HG03280 (cell line): Measurements from ENCODE around the gene FRMD4A.

Source experiments
- ATAC-seq: cut with Tn5 transposase; IDR thresholded peaks from one replicate; pipeline ENCODE4 v1.9.1; 2021; ENCODE audit warnings: mild to moderate bottlenecking, moderate library complexity; ENCODE audit not compliant: unreplicated experiment

FRMD4A gene

DNA sequence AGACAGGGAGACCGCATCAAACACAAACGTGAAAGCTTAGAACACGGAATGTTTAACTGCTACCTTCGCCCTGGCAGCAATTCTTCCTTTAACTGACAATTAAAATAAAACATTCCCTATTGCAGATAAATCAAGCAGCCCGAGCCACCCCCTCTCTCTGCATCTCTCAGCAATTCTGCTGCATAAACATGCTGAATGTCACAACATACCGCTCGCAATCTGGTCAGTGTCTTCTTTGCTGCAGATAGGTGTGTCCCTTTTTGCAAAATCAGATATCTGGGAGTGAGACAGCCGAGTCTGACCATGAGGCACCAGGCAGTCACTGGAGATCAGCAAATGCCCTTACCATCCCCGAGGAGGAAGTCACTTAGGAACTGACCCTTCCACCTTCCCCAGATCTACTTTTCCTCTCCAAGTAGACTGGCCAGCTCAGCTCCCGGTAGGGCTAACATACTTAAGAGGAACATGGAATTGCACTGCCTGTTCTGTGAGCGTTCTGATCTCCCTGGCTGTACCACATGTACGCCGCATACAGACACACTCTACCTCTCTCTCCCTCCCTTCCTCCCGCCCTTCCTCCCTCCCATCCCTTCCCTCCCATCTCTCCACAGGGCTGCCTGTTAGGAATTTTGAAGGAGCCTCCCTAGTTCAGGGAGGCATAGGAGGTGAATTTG lies at the start of gene FRMD4A:
Gene FRMD4A (minus strand): TSS at position 537 of the 674 bp plus-strand sequence.
- no peak for ATAC-seq

DNA sequence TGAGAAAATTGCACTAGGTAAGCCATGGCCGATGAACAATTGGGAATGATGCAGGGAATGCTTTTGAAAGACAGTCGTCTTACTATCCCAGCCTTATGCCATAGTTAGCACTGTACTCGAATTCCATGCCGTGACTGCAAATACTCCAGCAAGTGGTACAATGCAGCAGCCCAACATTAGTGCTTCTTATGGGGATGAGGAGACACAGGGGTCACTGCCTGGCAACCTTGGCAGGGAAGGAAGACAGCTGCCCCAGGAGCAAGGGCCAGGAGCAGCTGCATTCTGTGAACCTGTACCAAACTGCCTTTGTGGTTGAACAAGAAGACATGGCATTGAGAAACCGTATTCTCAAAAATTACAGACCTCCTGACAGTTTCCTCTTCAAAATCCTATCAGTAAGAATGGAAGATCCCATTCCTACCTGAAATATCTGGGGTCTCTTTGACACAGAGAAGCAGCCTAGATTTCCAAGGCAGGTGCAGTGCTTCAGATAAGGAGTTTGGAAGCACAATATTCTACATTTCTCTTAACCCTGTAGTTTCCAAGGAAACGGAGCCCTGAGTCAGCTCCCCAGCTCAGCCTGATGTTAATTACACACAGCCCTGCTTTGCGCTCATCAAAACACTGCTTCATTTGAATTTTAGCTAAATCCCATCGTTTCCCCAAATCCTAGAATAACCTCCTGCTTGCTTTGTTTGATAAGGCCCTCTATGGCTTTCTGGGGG lies 49.0 kb upstream of the FRMD4A start:
- ATAC-seq = no peak

DNA sequence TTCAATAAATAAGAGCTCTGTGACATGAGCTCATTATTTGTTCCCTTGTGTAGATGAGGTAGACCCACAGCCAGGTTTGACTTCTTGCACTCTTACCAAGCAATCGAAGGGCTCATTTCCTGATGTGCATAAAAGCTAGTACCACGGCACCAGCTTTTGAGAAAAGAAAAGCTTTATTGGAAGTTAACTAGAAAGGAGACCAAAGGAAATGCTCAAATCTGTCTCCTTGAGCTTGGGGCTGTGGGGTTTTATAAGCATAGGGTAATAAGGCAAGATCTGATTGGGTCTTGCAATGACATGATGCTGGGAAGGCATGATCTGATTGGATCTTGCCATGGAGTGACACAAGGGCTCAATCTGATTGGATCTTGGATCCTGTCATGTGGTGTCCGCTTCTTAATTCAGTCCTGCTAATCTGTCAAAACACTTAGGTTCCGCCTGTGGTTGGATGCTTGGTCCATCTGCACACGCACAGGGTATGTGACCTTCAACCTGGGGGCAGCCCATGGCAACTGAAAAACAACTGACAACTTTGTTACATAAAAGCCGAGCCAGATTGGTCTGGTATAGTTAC lies 47.8 kb upstream of the FRMD4A start:
- ATAC-seq = no peak

DNA sequence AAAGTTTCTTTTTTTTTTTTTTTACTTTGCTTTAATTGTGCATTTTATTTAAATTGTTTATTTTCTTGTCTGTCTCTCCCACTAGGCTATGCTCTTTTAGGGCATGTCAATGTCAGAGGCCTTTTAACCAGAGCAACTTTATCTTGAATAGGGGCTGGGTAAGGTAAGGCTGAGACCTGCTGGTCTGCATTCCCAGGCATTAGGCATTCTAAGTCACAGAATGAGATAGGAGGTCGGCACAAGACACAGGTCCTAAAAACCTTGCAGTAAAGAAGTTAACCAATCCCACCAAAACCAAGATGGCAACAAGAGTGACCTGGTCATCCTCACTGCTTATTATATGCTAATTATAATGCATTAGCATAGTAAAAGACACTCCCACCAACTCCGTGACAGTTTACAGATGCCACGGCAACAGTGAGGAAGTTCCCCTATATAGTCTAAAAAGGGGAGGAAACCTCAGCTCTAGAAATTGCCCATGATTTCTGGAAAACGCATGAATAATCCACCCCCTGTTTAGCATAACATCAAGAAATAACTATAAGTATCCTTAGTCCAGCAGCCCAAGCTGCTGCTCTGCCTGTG lies 47.0 kb upstream of the FRMD4A start:
- ATAC-seq = no peak

DNA sequence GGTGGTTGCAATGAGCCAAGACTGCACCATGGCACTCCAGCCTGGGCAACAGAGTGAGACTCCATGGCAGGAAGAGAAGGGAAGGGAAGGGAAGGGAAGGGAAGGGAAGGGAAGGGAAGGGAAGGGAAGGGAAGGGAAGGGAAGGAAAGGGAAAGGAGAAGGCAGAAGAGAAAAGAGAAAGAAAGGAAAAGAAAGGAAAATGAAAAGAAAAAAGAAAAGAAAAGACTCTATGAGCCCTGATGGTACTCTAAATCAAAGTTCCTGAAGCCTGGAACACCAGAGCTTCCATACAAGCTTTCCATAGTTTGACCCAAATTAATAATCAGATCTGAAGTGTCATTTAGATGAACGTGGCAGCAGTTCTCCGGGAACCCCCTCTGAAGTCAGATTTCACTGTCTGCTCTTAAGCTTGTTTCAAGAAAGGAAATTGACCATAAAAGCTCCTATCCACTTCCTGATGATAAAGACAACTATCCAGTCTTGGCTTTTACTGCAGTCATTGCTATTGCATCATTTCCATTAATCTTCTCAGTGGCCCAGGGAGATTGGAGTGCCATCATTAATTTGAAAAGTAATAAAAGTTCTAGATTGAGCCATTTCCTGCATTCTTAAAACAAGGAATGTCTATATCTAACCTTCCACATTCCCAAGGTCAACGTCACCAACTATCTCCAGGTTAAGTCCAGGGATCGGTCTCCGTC lies 44.2 kb upstream of the FRMD4A start:
- ATAC-seq = no peak

DNA sequence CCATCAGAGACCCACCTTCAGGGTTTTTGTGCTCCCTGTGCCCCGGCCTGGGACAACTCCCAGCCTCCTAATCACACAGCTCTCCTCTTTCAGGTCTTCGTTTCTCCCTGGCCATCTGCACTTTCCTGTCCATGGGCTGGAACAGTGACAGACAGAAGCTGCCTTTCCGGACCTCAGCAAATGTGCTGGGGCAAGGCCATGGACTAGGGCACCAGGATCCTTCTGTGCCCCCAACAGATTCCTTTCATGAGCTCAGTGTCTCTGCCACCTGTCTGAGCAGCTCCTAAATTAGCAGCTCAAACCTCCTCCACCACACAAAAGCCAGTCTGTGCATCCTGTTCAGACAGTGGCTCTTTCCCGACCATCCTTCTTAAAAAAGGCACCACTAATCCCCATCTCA lies 41.9 kb upstream of the FRMD4A start:
- no peak for ATAC-seq

DNA sequence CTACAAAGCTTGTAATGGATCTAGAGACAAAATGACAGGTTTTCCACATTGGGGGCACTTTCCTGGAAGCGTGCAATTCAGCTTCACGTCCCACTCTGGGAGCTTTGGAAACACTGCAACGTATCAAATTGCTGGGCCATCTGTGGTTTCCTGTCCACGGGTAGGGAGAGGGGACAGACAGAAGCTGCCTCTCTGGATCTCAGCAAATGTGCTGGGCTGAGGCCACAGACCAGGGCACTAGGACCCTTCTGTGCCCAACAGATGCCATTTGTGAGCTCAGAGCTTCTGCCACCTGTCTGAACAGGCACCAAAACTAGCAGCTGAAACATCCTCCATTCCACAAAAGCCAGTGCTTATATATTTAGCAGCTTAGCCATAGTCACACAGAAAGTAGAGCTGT lies 40.9 kb upstream of the FRMD4A start:
- no peak for ATAC-seq

DNA sequence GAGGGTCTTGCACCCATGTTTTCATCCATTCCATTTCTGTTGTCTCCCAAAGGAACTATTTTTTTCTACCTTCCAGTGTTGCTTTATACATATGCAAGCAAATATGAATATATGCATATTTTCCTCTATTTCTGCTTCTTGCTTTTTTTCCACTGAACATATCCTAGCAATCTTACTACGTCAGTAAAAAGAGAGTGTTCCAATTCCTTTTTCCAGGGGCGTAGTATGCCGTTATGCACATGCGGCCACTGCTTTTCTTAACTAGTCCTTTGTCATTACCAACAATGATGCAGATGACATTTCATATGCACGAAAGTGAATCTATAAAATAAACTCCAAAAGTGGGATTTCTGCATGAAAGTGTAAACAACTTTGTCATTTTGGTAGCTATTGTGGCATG lies 40.2 kb upstream of the FRMD4A start:
- no peak for ATAC-seq

DNA sequence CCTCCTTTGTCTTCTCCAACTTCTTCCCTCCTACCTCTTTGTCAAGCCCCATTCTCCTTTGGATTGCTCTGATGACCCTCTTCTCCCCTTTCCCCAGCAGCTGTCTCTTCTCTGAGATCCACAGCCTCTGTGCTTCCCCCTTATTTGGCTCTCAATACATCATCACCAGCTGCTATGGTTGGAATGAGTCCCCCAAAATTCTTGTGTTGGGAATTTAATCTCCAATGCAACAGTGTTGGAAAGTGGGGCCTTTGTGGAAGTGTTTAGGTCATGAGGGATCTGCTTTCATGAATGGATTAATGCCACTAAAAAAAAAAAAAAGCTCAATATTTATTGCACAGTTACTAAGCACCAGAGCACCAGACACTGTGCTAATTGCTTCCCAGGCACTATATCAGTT lies 39.2 kb upstream of the FRMD4A start:
- ATAC-seq = no peak

DNA sequence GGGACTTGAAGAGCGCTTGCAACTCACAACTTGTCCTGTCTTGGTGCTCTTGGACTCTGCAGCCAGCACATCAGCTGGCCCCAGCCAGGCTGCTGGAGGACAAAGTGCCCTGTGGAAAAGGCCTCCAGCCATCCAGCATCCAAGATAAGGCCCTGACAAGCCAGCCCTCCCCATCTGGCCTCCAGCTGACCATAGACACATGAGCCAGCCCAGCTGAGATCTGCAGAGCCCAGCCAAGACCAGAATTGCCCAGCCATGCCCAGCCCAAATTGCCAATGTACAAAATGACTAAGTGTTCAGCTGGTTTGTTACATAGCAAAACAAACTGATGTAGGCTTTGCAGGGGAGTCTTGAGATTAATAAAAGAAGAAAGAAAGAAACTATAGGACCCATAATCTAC lies 36.0 kb upstream of the FRMD4A start:
- ATAC-seq = no peak

DNA sequence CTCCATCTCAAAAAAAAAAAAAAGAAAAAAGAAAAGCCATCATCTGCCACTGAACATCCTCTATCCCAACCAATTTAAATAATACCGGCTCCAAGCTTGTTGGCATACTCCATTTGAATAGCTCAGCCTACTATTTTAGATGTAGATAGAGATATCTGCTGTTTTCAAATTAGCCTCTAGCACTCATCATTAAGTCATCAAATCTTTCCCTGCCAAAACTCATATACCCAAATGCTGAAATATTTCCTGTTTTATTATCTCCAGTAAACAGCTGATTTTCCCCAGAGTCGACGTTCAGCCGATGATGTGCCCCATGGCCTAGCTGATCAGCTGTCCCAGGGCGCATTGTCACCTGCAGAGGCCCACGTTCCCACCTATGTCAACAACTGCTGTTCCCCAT lies 34.5 kb upstream of the FRMD4A start:
- ATAC-seq = no peak

DNA sequence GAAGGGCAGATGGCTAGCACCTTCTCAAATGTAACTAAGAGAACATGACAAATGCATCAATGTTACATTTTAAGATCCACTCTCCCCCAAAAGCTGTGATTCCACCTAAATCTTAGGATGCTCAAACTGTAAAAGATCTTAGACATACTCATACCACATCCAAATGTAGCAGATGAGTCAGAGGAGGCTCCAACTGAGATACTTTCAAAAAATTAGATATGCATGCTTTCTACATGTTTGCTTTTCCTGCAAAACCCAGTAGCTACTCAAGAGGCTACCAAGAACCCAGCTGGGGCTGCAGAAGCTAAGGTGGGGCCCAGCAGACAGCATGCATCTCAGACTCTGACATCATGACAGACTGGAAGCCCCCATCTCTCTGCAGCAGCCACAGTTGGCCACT lies 31.4 kb upstream of the FRMD4A start:
- no peak for ATAC-seq

DNA sequence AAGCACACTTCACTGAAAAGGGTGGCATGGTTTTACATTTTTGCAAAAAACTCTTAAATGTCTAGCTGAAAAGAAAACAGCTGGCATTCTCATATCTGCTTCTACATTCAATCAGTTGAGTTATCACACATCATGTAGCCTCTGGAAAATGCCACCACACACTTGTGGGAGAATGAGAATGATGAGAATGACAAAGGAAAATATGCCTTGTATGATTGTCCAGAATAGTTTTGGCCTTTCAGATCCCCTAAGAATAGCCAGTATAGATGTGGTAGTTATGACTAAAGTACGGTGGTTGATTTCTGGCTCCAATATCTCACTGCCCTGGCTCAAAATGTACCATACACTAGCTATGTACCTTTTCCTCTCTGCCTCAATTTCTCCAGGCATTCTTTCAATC lies 30.2 kb upstream of the FRMD4A start:
- ATAC-seq = no peak

DNA sequence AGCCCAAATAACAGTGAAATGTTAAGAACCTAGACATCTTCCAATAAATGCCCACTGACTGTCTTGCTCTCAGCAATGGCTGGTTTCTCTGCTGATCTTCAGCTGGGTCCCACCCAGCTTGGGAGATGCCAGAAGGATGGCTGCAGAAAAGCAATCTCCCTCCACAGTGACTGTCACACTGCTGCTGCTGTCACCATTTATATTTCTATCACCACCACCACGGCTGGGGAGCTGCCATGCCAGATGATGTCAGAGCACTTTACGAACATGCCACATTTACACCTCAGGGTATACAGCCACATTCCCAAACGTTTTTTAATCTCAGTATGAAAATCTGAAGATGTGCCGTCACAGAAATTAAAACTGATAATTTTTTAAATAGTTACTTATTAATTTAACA lies 29.8 kb upstream of the FRMD4A start:
- ATAC-seq = no peak

DNA sequence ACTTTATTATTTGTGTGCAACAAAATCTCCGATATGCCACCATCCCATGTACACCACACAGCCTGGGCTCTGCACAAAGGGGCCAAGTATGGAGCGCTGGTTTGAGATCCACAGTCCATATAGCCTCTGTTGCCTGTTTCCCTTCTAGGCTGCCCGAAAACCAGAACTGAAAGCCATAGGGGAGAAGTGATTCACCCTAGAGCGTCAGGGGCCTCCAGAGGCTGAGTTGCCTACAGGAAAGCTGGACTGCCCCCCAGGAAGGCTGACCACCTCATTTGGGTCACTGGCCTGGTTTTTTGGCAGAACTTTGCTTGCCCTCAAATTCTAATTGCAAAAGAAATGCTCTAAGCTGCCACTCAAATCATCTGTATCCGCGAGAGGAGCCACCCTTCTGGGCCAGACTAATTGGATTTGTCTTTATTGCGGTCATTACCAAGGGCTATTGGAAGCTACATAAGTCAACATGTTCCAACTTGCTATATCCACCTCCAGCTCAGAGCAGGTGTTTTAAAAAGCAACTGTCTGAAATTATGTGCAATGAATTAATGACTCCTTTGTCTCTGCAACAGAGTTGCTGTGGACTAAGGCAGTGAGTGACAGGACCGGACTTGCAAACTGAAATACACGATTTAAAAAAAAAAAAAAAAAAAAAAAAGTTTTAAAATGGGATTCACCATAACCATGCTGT lies 28.3 kb upstream of the FRMD4A start:
- ATAC-seq = no peak

DNA sequence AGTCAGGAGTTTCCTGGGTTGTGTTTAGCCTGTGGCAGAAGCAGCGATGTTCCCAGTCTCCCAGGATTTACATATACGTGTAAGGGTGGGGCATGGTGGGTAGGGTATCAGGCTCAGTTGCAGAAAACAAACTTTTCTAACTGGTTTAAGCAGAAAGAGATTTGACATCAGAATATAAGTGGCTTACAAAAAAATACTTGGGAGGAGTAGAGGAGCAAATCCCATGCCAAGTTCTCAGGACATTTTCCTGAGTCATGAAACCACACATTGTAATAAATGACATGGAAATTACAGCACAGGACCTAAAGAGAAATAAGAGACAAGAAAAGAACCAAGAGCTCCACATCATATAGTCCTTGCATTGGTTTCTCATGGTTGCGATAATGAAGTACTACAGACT lies 26.2 kb upstream of the FRMD4A start:
- no peak for ATAC-seq

DNA sequence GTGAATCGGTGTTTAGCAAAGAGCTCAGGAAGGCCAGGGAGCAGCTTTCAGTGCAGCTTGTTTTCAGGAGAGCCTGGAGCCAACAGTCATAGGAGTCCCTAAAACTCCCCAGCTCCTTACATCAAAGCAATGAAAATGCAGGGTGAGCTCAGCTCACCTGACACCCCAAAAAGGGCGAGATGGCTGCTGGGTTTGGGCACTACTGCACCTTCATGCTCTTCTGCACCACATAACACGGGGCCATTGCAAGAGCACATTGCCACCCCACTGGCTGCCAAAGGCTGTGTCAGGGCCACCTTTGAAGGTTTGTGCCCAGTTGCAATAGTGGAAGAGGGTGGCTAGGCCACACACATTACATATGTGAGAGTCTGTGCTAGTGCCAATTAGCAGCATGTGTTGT lies 25.0 kb upstream of the FRMD4A start:
- no peak for ATAC-seq

DNA sequence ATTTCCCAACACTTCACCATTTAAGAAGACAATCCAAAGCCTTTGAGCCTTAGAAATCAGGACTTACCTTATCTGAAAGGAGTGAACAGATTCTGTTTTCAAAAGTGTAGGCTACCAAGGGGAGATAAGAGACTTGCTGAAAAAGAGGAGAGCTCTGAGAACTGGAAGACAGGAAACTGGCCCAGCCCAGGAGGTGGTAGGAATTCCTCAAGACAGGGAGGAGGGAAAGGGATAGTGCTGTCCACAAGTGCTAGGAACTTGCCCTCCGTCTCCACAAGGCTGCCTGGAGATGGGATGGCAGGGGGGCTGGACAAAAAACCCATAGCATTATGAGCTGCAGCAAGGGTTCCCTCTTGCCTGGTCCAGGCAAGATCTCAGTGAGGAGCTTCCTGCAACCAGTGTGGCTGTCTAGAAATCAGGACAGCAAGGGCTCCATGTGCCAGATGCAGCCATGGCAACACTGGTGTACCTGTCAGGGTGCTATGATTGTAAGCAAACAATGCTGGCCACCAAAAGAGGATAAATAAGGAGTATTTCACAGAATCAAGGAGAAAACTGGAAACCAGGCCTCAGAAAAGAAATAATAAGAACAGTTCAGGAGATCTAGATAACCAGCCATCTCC lies 22.7 kb upstream of the FRMD4A start:
- ATAC-seq = no peak

DNA sequence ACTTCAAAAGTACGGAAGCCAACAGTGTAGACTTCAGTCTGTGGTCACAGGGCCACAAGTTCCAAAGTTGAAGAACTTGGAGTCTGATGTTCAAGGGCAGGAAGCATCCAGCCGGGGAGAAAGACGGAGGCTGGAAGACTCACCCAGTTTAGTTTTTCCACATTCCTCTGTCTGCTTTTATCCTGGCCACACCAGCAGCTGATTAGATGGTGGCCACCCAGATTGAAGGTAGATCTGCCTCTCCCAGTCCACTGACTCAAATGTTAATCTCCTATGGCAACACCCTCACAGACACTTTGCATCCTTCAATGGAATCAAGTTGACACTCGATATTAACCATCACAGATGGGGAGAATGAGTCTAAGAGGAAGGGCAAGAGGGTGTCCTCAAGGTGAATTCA lies 19.3 kb upstream of the FRMD4A start:
- no peak for ATAC-seq

DNA sequence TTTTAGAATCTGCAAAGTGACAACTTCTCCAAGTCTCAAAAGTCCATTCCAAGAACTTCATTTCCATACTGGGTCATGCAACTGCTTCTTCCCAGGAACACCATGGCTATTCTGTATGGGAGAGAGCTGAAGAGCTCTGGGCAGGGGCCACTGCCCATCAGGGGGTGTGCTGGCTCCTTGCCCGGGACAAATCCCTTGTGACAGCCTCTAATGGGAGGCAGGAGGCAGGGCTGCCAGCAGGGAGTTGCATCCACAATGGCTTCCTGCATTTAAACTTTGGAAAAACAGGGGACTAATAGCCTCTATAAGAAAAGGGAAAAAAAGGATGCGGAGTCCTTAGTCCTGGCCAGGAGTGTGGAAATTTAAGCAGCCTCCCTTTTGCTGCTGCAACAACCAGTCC lies 18.4 kb upstream of the FRMD4A start:
- no peak for ATAC-seq
